NCI-H2196 treated with DMSO at 0.1 percent for 48 hours (cell line): ENCODE data around the gene PIP5K1B.
A peak's percentile ranks its signal among the peaks of the same experiment; 100 is the strongest.

Source experiments
- DNase-seq: peaks from one replicate; lab custom pipeline; 2025; ENCODE audit not compliant: unreplicated experiment; lab: John Stamatoyannopoulos, UW

The PIP5K1B gene

GRCh38 chr9:68947842-68948569 lies 243.0 kb downstream of the PIP5K1B start:
- no peak for DNase-seq

GRCh38 chr9:68949271-68950000 lies 244.4 kb downstream of the PIP5K1B start:
- no peak for DNase-seq

- no peak for DNase-seq
These were observed 245.1 kb downstream of the PIP5K1B start for GRCh38 chr9:68950188-68950587.

GRCh38 chr9:68950689-68951088 lies 245.6 kb downstream of the PIP5K1B start:
- DNase-seq, result no peak

GRCh38 chr9:68951879-68952659 lies 247.0 kb downstream of the PIP5K1B start:
- DNase-seq, result no peak

- DNase-seq, result no peak
These were observed 248.7 kb downstream of the PIP5K1B start for GRCh38 chr9:68953771-68954170.

- no peak for DNase-seq
These were observed 250.3 kb downstream of the PIP5K1B start for GRCh38 chr9:68955330-68955729.

GRCh38 chr9:68957479-68957878 lies 252.4 kb downstream of the PIP5K1B start:
- no peak for DNase-seq

GRCh38 chr9:68961587-68961986 lies 256.5 kb downstream of the PIP5K1B start:
- no peak for DNase-seq

GRCh38 chr9:68963416-68963815 lies 258.4 kb downstream of the PIP5K1B start:
- no peak for DNase-seq

- DNase-seq, result no peak
These were observed 259.1 kb downstream of the PIP5K1B start for GRCh38 chr9:68964102-68964541.

GRCh38 chr9:68964765-68965164 lies 259.7 kb downstream of the PIP5K1B start:
- DNase-seq, result no peak

GRCh38 chr9:68966496-68966944 lies 261.5 kb downstream of the PIP5K1B start:
- DNase-seq, result no peak

- no peak for DNase-seq
These were observed 262.8 kb downstream of the PIP5K1B start for GRCh38 chr9:68967800-68968199.

- DNase-seq, result no peak
These were observed 264.5 kb downstream of the PIP5K1B start for GRCh38 chr9:68969538-68969937.

- peak; percentile 22 for DNase-seq
These were observed 265.1 kb downstream of the PIP5K1B start for GRCh38 chr9:68970151-68970550.

GRCh38 chr9:68973619-68974018 lies 268.6 kb downstream of the PIP5K1B start:
- no peak for DNase-seq

GRCh38 chr9:68974431-68974830 lies 269.4 kb downstream of the PIP5K1B start:
- no peak for DNase-seq

GRCh38 chr9:68974901-68975300 lies 269.9 kb downstream of the PIP5K1B start:
- no peak for DNase-seq

GRCh38 chr9:68975365-68976043 lies 270.5 kb downstream of the PIP5K1B start:
- DNase-seq, result no peak

GRCh38 chr9:68978066-68978465 lies 273.0 kb downstream of the PIP5K1B start:
- no peak for DNase-seq
